ENCODE measurements around the gene AP1S3.

GRCh38 chr2:223837287-223838061, at the start of gene AP1S3:
- no peak for TF ChIP-seq TSHZ2 (CRISPR knock-in tag; IDR thresholded peaks at IDR 0.05)
- TF ChIP-seq PPARA (CRISPR knock-in tag; IDR thresholded peaks at IDR 0.05; ENCODE audit: borderline replicate concordance): no peak
- no peak for TF ChIP-seq TCF4 (CRISPR knock-in tag; IDR thresholded peaks at IDR 0.05; ENCODE audit: borderline replicate concordance)
- TF ChIP-seq TOX (CRISPR knock-in tag; IDR thresholded peaks at IDR 0.05; ENCODE audit: borderline replicate concordance): no peak
- TF ChIP-seq, protein P1, sequence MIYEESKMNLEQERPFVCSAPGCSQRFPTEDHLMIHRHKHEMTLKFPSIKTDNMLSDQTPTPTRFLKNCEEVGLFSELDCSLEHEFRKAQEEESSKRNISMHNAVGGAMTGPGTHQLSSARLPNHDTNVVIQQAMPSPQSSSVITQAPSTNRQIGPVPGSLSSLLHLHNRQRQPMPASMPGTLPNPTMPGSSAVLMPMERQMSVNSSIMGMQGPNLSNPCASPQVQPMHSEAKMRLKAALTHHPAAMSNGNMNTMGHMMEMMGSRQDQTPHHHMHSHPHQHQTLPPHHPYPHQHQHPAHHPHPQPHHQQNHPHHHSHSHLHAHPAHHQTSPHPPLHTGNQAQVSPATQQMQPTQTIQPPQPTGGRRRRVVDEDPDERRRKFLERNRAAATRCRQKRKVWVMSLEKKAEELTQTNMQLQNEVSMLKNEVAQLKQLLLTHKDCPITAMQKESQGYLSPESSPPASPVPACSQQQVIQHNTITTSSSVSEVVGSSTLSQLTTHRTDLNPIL (CRISPR knock-in tag; IDR thresholded peaks at IDR 0.05; ENCODE audit: low read depth): no peak
- no peak for TF ChIP-seq ZNF8 (CRISPR knock-in tag; IDR thresholded peaks at IDR 0.05)
- no peak for TF ChIP-seq RARB (CRISPR knock-in tag; IDR thresholded peaks at IDR 0.05)
- no peak for TF ChIP-seq CSDC2 (CRISPR knock-in tag; IDR thresholded peaks at IDR 0.05)

Measured in SK-N-SH treated with all-trans-retinoic acid at 6 μM for 48 hours (cell line).